GM19395 (cell line): ENCODE data around the gene SLC38A11.
"Not testable (repeated sequence)": the region's sequence is repeated elsewhere in the genome, so short reads cannot be mapped to it uniquely, and the experiment has no call there.

Source experiments
- ATAC-seq: cut with Tn5 transposase; IDR thresholded peaks from one replicate; pipeline ENCODE4 v1.9.1; 2021; ENCODE audit warnings: mild to moderate bottlenecking, moderate library complexity; ENCODE audit not compliant: unreplicated experiment

SLC38A11 gene

GRCh38 chr2:164954954-164955701 lies at the start of gene SLC38A11:
SLC38A11 (minus strand) TSS chr2:164955525; CDS start chr2:164955247, 278 bp downstream.
- no peak for ATAC-seq

GRCh38 chr2:165003443-165004130 lies 48.3 kb upstream of the SLC38A11 start:
- ATAC-seq: no peak

- no peak for ATAC-seq
Observed at GRCh38 chr2:165002638-165003037, 47.3 kb upstream of the SLC38A11 start.

- ATAC-seq: not testable (repeated sequence)
Observed at GRCh38 chr2:164994664-164995299, 39.5 kb upstream of the SLC38A11 start.

- ATAC-seq: no peak
Observed at GRCh38 chr2:164993287-164994016, 38.1 kb upstream of the SLC38A11 start.

- ATAC-seq: peak; percentile 79
Observed at GRCh38 chr2:164992818-164993217, 37.5 kb upstream of the SLC38A11 start.

GRCh38 chr2:164992093-164992454 lies 36.7 kb upstream of the SLC38A11 start:
- not testable (repeated sequence) for ATAC-seq

GRCh38 chr2:164991361-164992092 lies 36.2 kb upstream of the SLC38A11 start:
- ATAC-seq: peak; percentile 80

GRCh38 chr2:164990953-164991352 lies 35.6 kb upstream of the SLC38A11 start:
- not testable (repeated sequence) for ATAC-seq

- ATAC-seq: not testable (repeated sequence)
Observed at GRCh38 chr2:164988805-164989204, 33.5 kb upstream of the SLC38A11 start.

- not testable (repeated sequence) for ATAC-seq
Observed at GRCh38 chr2:164986027-164986426, 30.7 kb upstream of the SLC38A11 start.

- no peak for ATAC-seq
Observed at GRCh38 chr2:164984428-164984827, 29.1 kb upstream of the SLC38A11 start.

- ATAC-seq: no peak
Observed at GRCh38 chr2:164981217-164981990, 26.1 kb upstream of the SLC38A11 start.

GRCh38 chr2:164980688-164981087 lies 25.4 kb upstream of the SLC38A11 start:
- ATAC-seq: not testable (repeated sequence)

- ATAC-seq: no peak
Observed at GRCh38 chr2:164979113-164979512, 23.8 kb upstream of the SLC38A11 start.

- ATAC-seq: not testable (repeated sequence)
Observed at GRCh38 chr2:164976875-164977470, 21.6 kb upstream of the SLC38A11 start.

- no peak for ATAC-seq
Observed at GRCh38 chr2:164976301-164976700, 21.0 kb upstream of the SLC38A11 start.

GRCh38 chr2:164975891-164976290 lies 20.6 kb upstream of the SLC38A11 start:
- ATAC-seq: no peak

- ATAC-seq: no peak
Observed at GRCh38 chr2:164974221-164974620, 18.9 kb upstream of the SLC38A11 start.
